Measurements from ENCODE around the gene NF2. TPM values are rescaled to one million over a fixed set of nuclear protein-coding genes. Genes with fewer than 3 reads are reported as not detected.

The NF2 gene
- total and polyA plus RNA-seq, 2 experiments from 2014 or later = 14.4 to 54.5 TPM

- H3K4me1 Mint-ChIP-seq = peaks cover 5% of the 10 kb centered on the region; the same call in 2 of the 3 replicates
- no peak overlapping the region for H3K4me3 Mint-ChIP-seq
- H3K36me3 Mint-ChIP-seq (ENCODE audit: low read depth) = no peaks in the 10 kb centered on the region
- peaks cover 13% of the 10 kb centered on the region for H3K27me3 Mint-ChIP-seq (ENCODE audit: insufficient read depth, low read depth, poor library complexity)
- DNase-seq (ENCODE audit: low spot score) (no peak), ATAC-seq (no peak)
- no peak overlapping the region for H3K27ac Mint-ChIP-seq
- no peaks in the 10 kb centered on the region for H3K9me3 Mint-ChIP-seq
- no peaks in the 10 kb centered on the region for H3K79me2 ChIP-seq (replicated peaks; ENCODE audit: insufficient read depth)
- H3K9me2 ChIP-seq (ENCODE audit: insufficient read depth) = no peaks in the 10 kb centered on the region
- H2AFZ ChIP-seq = no peak overlapping the region
- no peak overlapping the region for H3K4me2 ChIP-seq
- TF ChIP-seq EZH2 (IDR thresholded peaks at IDR 0.05; ENCODE audit: low read depth, unreplicated experiment) (no peak), ETS1 (IDR thresholded peaks at IDR 0.05) (no peak), NANOG (IDR thresholded peaks at IDR 0.05; ENCODE audit: borderline replicate concordance) (no peak), CREB1 (CRISPR knock-in tag; IDR thresholded peaks at IDR 0.05; ENCODE audit: low read depth) (no peak), POLR2AphosphoS5 (IDR thresholded peaks at IDR 0.05; ENCODE audit: low read depth) (no peak), ZNF462 (CRISPR knock-in tag; IDR thresholded peaks at IDR 0.05) (no peak), ZNF331 (CRISPR knock-in tag; IDR thresholded peaks at IDR 0.05; ENCODE audit: low read depth) (no peak), EZH2phosphoT487 (IDR thresholded peaks at IDR 0.05; ENCODE audit: unreplicated experiment) (no peak), JUNB (IDR thresholded peaks at IDR 0.05; ENCODE audit: unreplicated experiment) (no peak), ZNF114 (CRISPR knock-in tag; IDR thresholded peaks at IDR 0.05) (no peak), REST (IDR thresholded peaks at IDR 0.05; ENCODE audit: unreplicated experiment) (no peak), CTCF (conservative IDR thresholded peaks at IDR 0.05; ENCODE audit: low read depth in 2 of 2) (no peak)
- peaks cover 10% of the 10 kb centered on the region for H3K27me3 ChIP-seq (ENCODE audit: insufficient read depth)
- no peaks in the 10 kb centered on the region; the same call in 1 of the 2 replicates for H3F3A ChIP-seq (replicated peaks; ENCODE audit: low read depth)
- no peak overlapping the region for H3K27ac ChIP-seq (ENCODE audit: low read depth)
- no peaks in the 10 kb centered on the region; the same call in 1 of the 2 replicates for H3K4me1 ChIP-seq (ENCODE audit: insufficient read depth)
- H4K20me1 ChIP-seq (replicated peaks; ENCODE audit: insufficient read depth) = no peaks in the 10 kb centered on the region
- H3K4me3 ChIP-seq = no peak overlapping the region
- H3K36me3 ChIP-seq (ENCODE audit: insufficient read depth) = no peaks in the 10 kb centered on the region
Observed at GRCh38 chr22:29726512-29727130, 123.2 kb downstream of the NF2 start.
